ENCODE results near the gene KIF3B.

KIF3B gene

GRCh38 chr20:32358883-32359632 lies 81.6 kb downstream of the KIF3B start:
- H3K4me1 ChIP-seq (ENCODE audit: control insufficient read depth, insufficient read depth, low read length) = peaks cover 5% of the 10 kb centered on the region; the same call in 1 of the 2 replicates
- H3K9me3 ChIP-seq (ENCODE audit: control insufficient read depth, insufficient read depth, low read depth, low read length) = no peaks in the 10 kb centered on the region
- peak overlapping the region; percentile 69 for H3K4me3 ChIP-seq (ENCODE audit: low read depth, low read length)
- H3K27ac ChIP-seq (ENCODE audit: low read depth, low read length) = no peak overlapping the region
- H3K36me3 ChIP-seq (ENCODE audit: control insufficient read depth, insufficient read depth, low read length) = no peaks in the 10 kb centered on the region
- H3K27me3 ChIP-seq (ENCODE audit: control insufficient read depth, insufficient read depth, low read length) = peaks cover 52% of the 10 kb centered on the region
- peak overlapping the region; percentile 61 for H3K9ac ChIP-seq (ENCODE audit: low read length)

GRCh38 chr20:32359633-32360332 lies 82.3 kb downstream of the KIF3B start:
- Histone ChIP-seq H3K9me3 (ENCODE audit: control insufficient read depth, insufficient read depth, low read depth, low read length) (no peaks in the 10 kb centered on the region), H3K27ac (ENCODE audit: low read depth, low read length) (no peak overlapping the region), H3K4me1 (ENCODE audit: control insufficient read depth, insufficient read depth, low read length) (peaks cover 5% of the 10 kb centered on the region; the same call in 1 of the 2 replicates)

GRCh38 chr20:32360333-32360634 lies 82.8 kb downstream of the KIF3B start:
- H3K9me3 ChIP-seq (ENCODE audit: control insufficient read depth, insufficient read depth, low read depth, low read length) = no peaks in the 10 kb centered on the region
- no peak overlapping the region for H3K27ac ChIP-seq (ENCODE audit: low read depth, low read length)
- peaks cover 61% of the 10 kb centered on the region for H3K27me3 ChIP-seq (ENCODE audit: control insufficient read depth, insufficient read depth, low read length)
- H3K9ac ChIP-seq (ENCODE audit: low read length) = no peak overlapping the region
- no peaks in the 10 kb centered on the region for H3K36me3 ChIP-seq (ENCODE audit: control insufficient read depth, insufficient read depth, low read length)
- H3K4me3 ChIP-seq (ENCODE audit: low read depth, low read length) = no peak overlapping the region
- peaks cover 5% of the 10 kb centered on the region; the same call in 1 of the 2 replicates for H3K4me1 ChIP-seq (ENCODE audit: control insufficient read depth, insufficient read depth, low read length)

More at GRCh38 chr20:32359633-32360332, 82.3 kb downstream of the KIF3B start:
- H3K27me3 ChIP-seq (ENCODE audit: control insufficient read depth, insufficient read depth, low read length) = peaks cover 59% of the 10 kb centered on the region
- no peaks in the 10 kb centered on the region for H3K36me3 ChIP-seq (ENCODE audit: control insufficient read depth, insufficient read depth, low read length)
- peak overlapping the region; percentile 69 for H3K4me3 ChIP-seq (ENCODE audit: low read depth, low read length)
- peak overlapping the region; percentile 61 for H3K9ac ChIP-seq (ENCODE audit: low read length)

GRCh38 chr20:32362901-32363364 lies 85.5 kb downstream of the KIF3B start:
- Histone ChIP-seq H3K36me3 (ENCODE audit: control insufficient read depth, insufficient read depth, low read length) (0 out of 2 replicates have a peak, but pooled peaks cover 5% of the 10 kb centered on the region), H3K4me1 (ENCODE audit: control insufficient read depth, insufficient read depth, low read length) (0 out of 2 replicates have a peak, but pooled peaks cover 5% of the 10 kb centered on the region), H3K27me3 (ENCODE audit: control insufficient read depth, insufficient read depth, low read length) (peaks cover 65% of the 10 kb centered on the region), H3K27ac (ENCODE audit: low read depth, low read length) (no peak overlapping the region), H3K4me3 (ENCODE audit: low read depth, low read length) (no peak overlapping the region), H3K9ac (ENCODE audit: low read length) (no peak overlapping the region), H3K9me3 (ENCODE audit: control insufficient read depth, insufficient read depth, low read depth, low read length) (no peaks in the 10 kb centered on the region)

- 0 out of 2 replicates have a peak, but pooled peaks cover 5% of the 10 kb centered on the region for H3K36me3 ChIP-seq (ENCODE audit: control insufficient read depth, insufficient read depth, low read length)
- no peak overlapping the region for H3K4me3 ChIP-seq (ENCODE audit: low read depth, low read length)
- 0 out of 2 replicates have a peak, but pooled peaks cover 5% of the 10 kb centered on the region for H3K4me1 ChIP-seq (ENCODE audit: control insufficient read depth, insufficient read depth, low read length)
- H3K27ac ChIP-seq (ENCODE audit: low read depth, low read length) = no peak overlapping the region
- H3K27me3 ChIP-seq (ENCODE audit: control insufficient read depth, insufficient read depth, low read length) = peaks cover 65% of the 10 kb centered on the region
- no peaks in the 10 kb centered on the region for H3K9me3 ChIP-seq (ENCODE audit: control insufficient read depth, insufficient read depth, low read depth, low read length)
- no peak overlapping the region for H3K9ac ChIP-seq (ENCODE audit: low read length)
Observed at GRCh38 chr20:32363492-32363891, 86.0 kb downstream of the KIF3B start.

- no peaks in the 10 kb centered on the region for H3K9me3 ChIP-seq (ENCODE audit: control insufficient read depth, insufficient read depth, low read depth, low read length)
- 0 out of 2 replicates have a peak, but pooled peaks cover 5% of the 10 kb centered on the region for H3K36me3 ChIP-seq (ENCODE audit: control insufficient read depth, insufficient read depth, low read length)
- H3K4me3 ChIP-seq (ENCODE audit: low read depth, low read length) = no peak overlapping the region
- 0 out of 2 replicates have a peak, but pooled peaks cover 4% of the 10 kb centered on the region for H3K4me1 ChIP-seq (ENCODE audit: control insufficient read depth, insufficient read depth, low read length)
- no peak overlapping the region for H3K27ac ChIP-seq (ENCODE audit: low read depth, low read length)
- H3K9ac ChIP-seq (ENCODE audit: low read length) = no peak overlapping the region
- H3K27me3 ChIP-seq (ENCODE audit: control insufficient read depth, insufficient read depth, low read length) = peaks cover 60% of the 10 kb centered on the region
Observed at GRCh38 chr20:32364554-32365208, 87.2 kb downstream of the KIF3B start.

- Histone ChIP-seq H3K36me3 (ENCODE audit: control insufficient read depth, insufficient read depth, low read length) (peaks cover 8% of the 10 kb centered on the region; the same call in 1 of the 2 replicates), H3K4me1 (ENCODE audit: control insufficient read depth, insufficient read depth, low read length) (0 out of 2 replicates have a peak, but pooled peaks cover 3% of the 10 kb centered on the region), H3K27ac (ENCODE audit: low read depth, low read length) (no peak overlapping the region), H3K9ac (ENCODE audit: low read length) (no peak overlapping the region), H3K9me3 (ENCODE audit: control insufficient read depth, insufficient read depth, low read depth, low read length) (no peaks in the 10 kb centered on the region), H3K4me3 (ENCODE audit: low read depth, low read length) (no peak overlapping the region), H3K27me3 (ENCODE audit: control insufficient read depth, insufficient read depth, low read length) (peaks cover 51% of the 10 kb centered on the region)
Observed at GRCh38 chr20:32365564-32365963, 88.1 kb downstream of the KIF3B start.

GRCh38 chr20:32366380-32366779 lies 88.9 kb downstream of the KIF3B start:
- no peak overlapping the region for H3K9ac ChIP-seq (ENCODE audit: low read length)
- no peak overlapping the region for H3K27ac ChIP-seq (ENCODE audit: low read depth, low read length)
- H3K36me3 ChIP-seq (ENCODE audit: control insufficient read depth, insufficient read depth, low read length) = peaks cover 8% of the 10 kb centered on the region; the same call in 1 of the 2 replicates
- no peak overlapping the region for H3K4me3 ChIP-seq (ENCODE audit: low read depth, low read length)
- peaks cover 43% of the 10 kb centered on the region for H3K27me3 ChIP-seq (ENCODE audit: control insufficient read depth, insufficient read depth, low read length)
- no peaks in the 10 kb centered on the region for H3K9me3 ChIP-seq (ENCODE audit: control insufficient read depth, insufficient read depth, low read depth, low read length)
- 0 out of 2 replicates have a peak, but pooled peaks cover 3% of the 10 kb centered on the region for H3K4me1 ChIP-seq (ENCODE audit: control insufficient read depth, insufficient read depth, low read length)

- no peaks in the 10 kb centered on the region for H3K9me3 ChIP-seq (ENCODE audit: control insufficient read depth, insufficient read depth, low read depth, low read length)
- H3K9ac ChIP-seq (ENCODE audit: low read length) = no peak overlapping the region
- 0 out of 2 replicates have a peak, but pooled peaks cover 3% of the 10 kb centered on the region for H3K4me1 ChIP-seq (ENCODE audit: control insufficient read depth, insufficient read depth, low read length)
- no peak overlapping the region for H3K4me3 ChIP-seq (ENCODE audit: low read depth, low read length)
- peaks cover 11% of the 10 kb centered on the region; the same call in 1 of the 2 replicates for H3K36me3 ChIP-seq (ENCODE audit: control insufficient read depth, insufficient read depth, low read length)
- H3K27me3 ChIP-seq (ENCODE audit: control insufficient read depth, insufficient read depth, low read length) = peaks cover 25% of the 10 kb centered on the region
- H3K27ac ChIP-seq (ENCODE audit: low read depth, low read length) = no peak overlapping the region
Observed at GRCh38 chr20:32368323-32368722, 90.9 kb downstream of the KIF3B start.

- Histone ChIP-seq H3K9ac (ENCODE audit: low read length) (no peak overlapping the region), H3K4me1 (ENCODE audit: control insufficient read depth, insufficient read depth, low read length) (0 out of 2 replicates have a peak, but pooled peaks cover 3% of the 10 kb centered on the region), H3K9me3 (ENCODE audit: control insufficient read depth, insufficient read depth, low read depth, low read length) (no peaks in the 10 kb centered on the region), H3K36me3 (ENCODE audit: control insufficient read depth, insufficient read depth, low read length) (peaks cover 11% of the 10 kb centered on the region; the same call in 1 of the 2 replicates), H3K27me3 (ENCODE audit: control insufficient read depth, insufficient read depth, low read length) (peaks cover 19% of the 10 kb centered on the region), H3K4me3 (ENCODE audit: low read depth, low read length) (no peak overlapping the region), H3K27ac (ENCODE audit: low read depth, low read length) (no peak overlapping the region)
Observed at GRCh38 chr20:32368925-32369324, 91.5 kb downstream of the KIF3B start.
